HepG2 (cell line): Measurements from ENCODE around the gene RBM25. TPM values are rescaled to one million over a fixed set of nuclear protein-coding genes. Genes with fewer than 3 reads are reported as not detected.

Source experiments
- BHLHE40 ChIP-seq: IDR thresholded peaks from 2 replicates; pipeline ENCODE4 v1.6.1; 2011; ENCODE audit warnings: low read length, improper control_type of control experiment
- BORCS8-MEF2B ChIP-seq: sonication (generic); formaldehyde crosslinking; IDR thresholded peaks from 2 replicates; pipeline ENCODE4 v1.8.0; 2022; ENCODE audit warnings: mild to moderate bottlenecking, missing genetic modification reagents
- CEBPB ChIP-seq: IDR thresholded peaks from 2 replicates; pipeline ENCODE4 v1.6.1; 2011; ENCODE audit warnings: low read depth, low read length, improper control_type of control experiment, borderline replicate concordance
- ESRRA ChIP-seq: sonication (generic); formaldehyde crosslinking; IDR thresholded peaks from 2 replicates; pipeline ENCODE4 v1.5.1; 2020; ENCODE audit warnings: mild to moderate bottlenecking, low read depth, missing genetic modification reagents
- HOXA5 ChIP-seq: sonication (generic); formaldehyde crosslinking; IDR thresholded peaks from 2 replicates; pipeline ENCODE4 v1.4.0; 2020; ENCODE audit warnings: missing genetic modification reagents
- KDM2A ChIP-seq: sonication (generic); formaldehyde crosslinking; IDR thresholded peaks from 2 replicates; pipeline ENCODE4 v1.4.0; 2020; ENCODE audit warnings: low read depth, missing genetic modification reagents, borderline replicate concordance
- KDM5B ChIP-seq: sonication (generic); formaldehyde crosslinking; IDR thresholded peaks from 2 replicates; pipeline ENCODE4 v1.4.0; 2020; ENCODE audit warnings: missing genetic modification reagents, mild to moderate bottlenecking, borderline replicate concordance
- MAFG ChIP-seq: sonication (generic); formaldehyde crosslinking; IDR thresholded peaks from 2 replicates; pipeline ENCODE4 v1.5.1; 2020; ENCODE audit warnings: mild to moderate bottlenecking, missing genetic modification reagents
- MED13 ChIP-seq: sonication (generic); formaldehyde crosslinking; IDR thresholded peaks from 2 replicates; pipeline ENCODE4 v1.5.0; 2020; ENCODE audit warnings: missing genetic modification reagents
- NR2F1 ChIP-seq, 2 experiments: fragments of 450-650 bp in 1 of 2; formaldehyde crosslinking in 1 of 2; IDR thresholded peaks; 2 replicates each; pipeline versions ENCODE4 v1.5.0 to v1.6.1; 2016 to 2020; ENCODE audit warnings: mild to moderate bottlenecking in 1 of 2, missing compliant biosample characterization in 1 of 2, missing genetic modification reagents in 1 of 2, moderate library complexity in 1 of 2
- NR2F2 ChIP-seq: IDR thresholded peaks from 2 replicates; pipeline ENCODE4 v1.6.1; 2012; ENCODE audit warnings: low read depth, inconsistent platforms, borderline replicate concordance
- RORA ChIP-seq: sonication (generic); formaldehyde crosslinking; IDR thresholded peaks from 2 replicates; pipeline ENCODE4 v1.5.0; 2020; ENCODE audit warnings: mild to moderate bottlenecking, missing genetic modification reagents, moderate library complexity
- SAP130 ChIP-seq: IDR thresholded peaks from 2 replicates; pipeline ENCODE4 v1.6.1; 2016; ENCODE audit warnings: low read depth
- SIN3A ChIP-seq: IDR thresholded peaks from 2 replicates; pipeline ENCODE4 v1.6.1; 2011; ENCODE audit warnings: low read depth, mild to moderate bottlenecking, control low read depth, low read length, borderline replicate concordance
- SP4 ChIP-seq: sonication (generic); formaldehyde crosslinking; IDR thresholded peaks from 2 replicates; pipeline ENCODE4 v1.8.1; 2023; ENCODE audit warnings: mild to moderate bottlenecking, missing genetic modification reagents
- YEATS4 ChIP-seq: sonication (generic); formaldehyde crosslinking; IDR thresholded peaks from 2 replicates; pipeline ENCODE4 v1.4.0; 2020; ENCODE audit warnings: missing genetic modification reagents, borderline replicate concordance
- ZNF230 ChIP-seq: sonication (generic); formaldehyde crosslinking; IDR thresholded peaks from 2 replicates; pipeline ENCODE4 v1.4.0; 2020; ENCODE audit warnings: mild to moderate bottlenecking, missing genetic modification reagents
- ZNF256 ChIP-seq: sonication (generic); formaldehyde crosslinking; conservative IDR thresholded peaks from 2 replicates; pipeline ENCODE4 v1.4.0; 2020; ENCODE audit warnings: missing genetic modification reagents
- ZNF263 ChIP-seq: sonication (generic); formaldehyde crosslinking; IDR thresholded peaks from 2 replicates; pipeline ENCODE4 v1.4.0; 2020; ENCODE audit warnings: missing genetic modification reagents
- ZNF484 ChIP-seq: sonication (generic); formaldehyde crosslinking; IDR thresholded peaks from 2 replicates; pipeline ENCODE4 v1.5.1; 2020; ENCODE audit warnings: mild to moderate bottlenecking, low read depth, missing genetic modification reagents, borderline replicate concordance
- ZNF674 ChIP-seq: sonication (generic); formaldehyde crosslinking; IDR thresholded peaks from 2 replicates; pipeline ENCODE4 v1.5.0; 2020; ENCODE audit warnings: low read depth, mild to moderate bottlenecking, missing genetic modification reagents
- ZNF883 ChIP-seq: sonication (generic); formaldehyde crosslinking; IDR thresholded peaks from 2 replicates; pipeline ENCODE4 v1.5.1; 2020; ENCODE audit warnings: mild to moderate bottlenecking, missing genetic modification reagents; ENCODE audit errors: not compliant biosample characterization
- polyA plus RNA-seq, 8 experiments: library from polyadenylated mRNA; depleted of rRNA in 3 of 8; stranded (reverse) in 7 of 8; unstranded in 1 of 8; fragments of >200 nt; fragmentation: Illumina TruSeq in 4 of 8; extraction: Trizol in 4 of 8; gene quantifications; 2 replicates each; pipeline versions ENCODE4 v1.2.1 to v1.2.3, GENCODE V29; 2011 to 2016; ENCODE audit warnings: low read depth in 4 of 8, missing spikeins in 1 of 8, mixed read lengths in 1 of 8; ENCODE audit not compliant: insufficient read depth in 1 of 8
- total RNA-seq, 5 experiments: library from RNA; depleted of rRNA; stranded (reverse); fragments of >200 nt; fragmentation: Illumina TruSeq; extraction: Trizol; gene quantifications; 2 replicates each; pipeline ENCODE4 v1.2.3, GENCODE V29; 2016; ENCODE audit warnings: low read depth in 1 of 5
- TF ChIP-seq, protein P1 (sequence below): sonication (generic); formaldehyde crosslinking; IDR thresholded peaks from 2 replicates; pipeline ENCODE4 v1.4.0; 2020; ENCODE audit warnings: missing genetic modification reagents
- TF ChIP-seq, protein P2 (sequence below): sonication (generic); formaldehyde crosslinking; IDR thresholded peaks from 2 replicates; pipeline ENCODE4 v1.4.0; 2020; ENCODE audit warnings: missing genetic modification reagents
- TF ChIP-seq, protein P3 (sequence below): fragments of 450-650 bp; IDR thresholded peaks from 2 replicates; pipeline ENCODE4 v1.6.1; 2016
- TF ChIP-seq, protein P4 (sequence below): sonication (generic); formaldehyde crosslinking; IDR thresholded peaks from 2 replicates; pipeline ENCODE4 v1.4.0; 2020; ENCODE audit warnings: missing genetic modification reagents

The RBM25 gene
- total and polyA plus RNA-seq, 2 of the 13 experiments (the other 11 are each of a cell fraction or from before 2014, with no cell fraction given): 34.1 to 65.9 TPM

DNA sequence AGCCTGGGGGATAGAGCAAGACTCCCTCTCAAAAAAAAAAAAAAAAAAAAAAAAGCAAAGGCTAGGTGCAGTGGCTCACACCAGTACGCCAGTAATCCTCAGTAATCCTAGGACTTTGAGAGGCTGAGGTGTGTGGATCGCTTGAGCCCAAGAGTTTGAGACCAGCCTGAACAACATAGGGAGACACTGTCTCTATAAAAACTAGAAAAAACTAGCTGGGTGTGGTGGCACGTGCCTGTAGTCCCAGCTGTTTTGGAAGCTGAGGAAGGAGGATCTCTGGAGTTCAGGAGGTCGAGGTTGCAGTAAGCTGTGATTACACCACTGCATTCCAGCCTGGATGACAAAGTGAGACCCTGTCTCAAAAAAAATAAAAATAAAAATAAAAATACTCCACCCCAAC lies 8.9 kb upstream of the RBM25 start (continued):
- TF ChIP-seq HOXA5 (CRISPR knock-in tag) (no peak), BORCS8-MEF2B (CRISPR knock-in tag) (no peak), MAFG (no peak), ESRRA (CRISPR knock-in tag) (no peak), SAP130 (CRISPR knock-in tag) (no peak), YEATS4 (no peak), ZNF230 (CRISPR knock-in tag) (no peak), NR2F2 (0 out of 2 replicates have a peak, but pooled peaks have one; percentile 35), KDM5B (CRISPR knock-in tag) (no peak), BHLHE40 (peak; percentile 93), ZNF256 (CRISPR knock-in tag) (no peak), ZNF263 (CRISPR knock-in tag) (no peak), NR2F1 (CRISPR knock-in tag; IDR thresholded peaks at IDR 0.05) (peak in 1 of 2 experiments; percentile 69; a peak in 2 of 4 replicates), SP4 (CRISPR knock-in tag) (no peak), CEBPB (0 out of 2 replicates have a peak, but pooled peaks have one; percentile 6), RORA (CRISPR knock-in tag) (no peak), MED13 (no peak), ZNF484 (CRISPR knock-in tag) (no peak), KDM2A (CRISPR knock-in tag) (no peak), SIN3A (no peak), ZNF883 (CRISPR knock-in tag) (no peak), ZNF674 (CRISPR knock-in tag) (no peak)
- TF ChIP-seq, protein P1, sequence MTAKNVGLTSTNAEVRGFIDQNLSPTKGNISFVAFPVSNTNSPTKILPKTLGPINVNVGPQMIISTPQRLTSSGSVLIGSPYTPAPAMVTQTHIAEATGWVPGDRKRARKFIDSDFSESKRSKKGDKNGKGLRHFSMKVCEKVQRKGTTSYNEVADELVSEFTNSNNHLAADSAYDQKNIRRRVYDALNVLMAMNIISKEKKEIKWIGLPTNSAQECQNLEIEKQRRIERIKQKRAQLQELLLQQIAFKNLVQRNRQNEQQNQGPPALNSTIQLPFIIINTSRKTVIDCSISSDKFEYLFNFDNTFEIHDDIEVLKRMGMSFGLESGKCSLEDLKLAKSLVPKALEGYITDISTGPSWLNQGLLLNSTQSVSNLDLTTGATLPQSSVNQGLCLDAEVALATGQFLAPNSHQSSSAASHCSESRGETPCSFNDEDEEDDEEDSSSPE: no peak
- TF ChIP-seq, protein P2, sequence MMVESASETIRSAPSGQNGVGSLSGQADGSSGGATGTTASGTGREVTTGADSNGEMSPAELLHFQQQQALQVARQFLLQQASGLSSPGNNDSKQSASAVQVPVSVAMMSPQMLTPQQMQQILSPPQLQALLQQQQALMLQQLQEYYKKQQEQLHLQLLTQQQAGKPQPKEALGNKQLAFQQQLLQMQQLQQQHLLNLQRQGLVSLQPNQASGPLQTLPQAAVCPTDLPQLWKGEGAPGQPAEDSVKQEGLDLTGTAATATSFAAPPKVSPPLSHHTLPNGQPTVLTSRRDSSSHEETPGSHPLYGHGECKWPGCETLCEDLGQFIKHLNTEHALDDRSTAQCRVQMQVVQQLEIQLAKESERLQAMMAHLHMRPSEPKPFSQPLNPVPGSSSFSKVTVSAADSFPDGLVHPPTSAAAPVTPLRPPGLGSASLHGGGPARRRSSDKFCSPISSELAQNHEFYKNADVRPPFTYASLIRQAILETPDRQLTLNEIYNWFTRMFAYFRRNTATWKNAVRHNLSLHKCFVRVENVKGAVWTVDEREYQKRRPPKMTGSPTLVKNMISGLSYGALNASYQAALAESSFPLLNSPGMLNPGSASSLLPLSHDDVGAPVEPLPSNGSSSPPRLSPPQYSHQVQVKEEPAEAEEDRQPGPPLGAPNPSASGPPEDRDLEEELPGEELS (CRISPR knock-in tag): peak; percentile 25; the same call in 1 of the 2 replicates
- TF ChIP-seq, protein P3, sequence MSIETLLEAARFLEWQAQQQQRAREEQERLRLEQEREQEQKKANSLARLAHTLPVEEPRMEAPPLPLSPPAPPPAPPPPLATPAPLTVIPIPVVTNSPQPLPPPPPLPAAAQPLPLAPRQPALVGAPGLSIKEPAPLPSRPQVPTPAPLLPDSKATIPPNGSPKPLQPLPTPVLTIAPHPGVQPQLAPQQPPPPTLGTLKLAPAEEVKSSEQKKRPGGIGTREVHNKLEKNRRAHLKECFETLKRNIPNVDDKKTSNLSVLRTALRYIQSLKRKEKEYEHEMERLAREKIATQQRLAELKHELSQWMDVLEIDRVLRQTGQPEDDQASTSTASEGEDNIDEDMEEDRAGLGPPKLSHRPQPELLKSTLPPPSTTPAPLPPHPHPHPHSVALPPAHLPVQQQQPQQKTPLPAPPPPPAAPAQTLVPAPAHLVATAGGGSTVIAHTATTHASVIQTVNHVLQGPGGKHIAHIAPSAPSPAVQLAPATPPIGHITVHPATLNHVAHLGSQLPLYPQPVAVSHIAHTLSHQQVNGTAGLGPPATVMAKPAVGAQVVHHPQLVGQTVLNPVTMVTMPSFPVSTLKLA: 0 out of 2 replicates have a peak, but pooled peaks have one; percentile 3
- TF ChIP-seq, protein P4, sequence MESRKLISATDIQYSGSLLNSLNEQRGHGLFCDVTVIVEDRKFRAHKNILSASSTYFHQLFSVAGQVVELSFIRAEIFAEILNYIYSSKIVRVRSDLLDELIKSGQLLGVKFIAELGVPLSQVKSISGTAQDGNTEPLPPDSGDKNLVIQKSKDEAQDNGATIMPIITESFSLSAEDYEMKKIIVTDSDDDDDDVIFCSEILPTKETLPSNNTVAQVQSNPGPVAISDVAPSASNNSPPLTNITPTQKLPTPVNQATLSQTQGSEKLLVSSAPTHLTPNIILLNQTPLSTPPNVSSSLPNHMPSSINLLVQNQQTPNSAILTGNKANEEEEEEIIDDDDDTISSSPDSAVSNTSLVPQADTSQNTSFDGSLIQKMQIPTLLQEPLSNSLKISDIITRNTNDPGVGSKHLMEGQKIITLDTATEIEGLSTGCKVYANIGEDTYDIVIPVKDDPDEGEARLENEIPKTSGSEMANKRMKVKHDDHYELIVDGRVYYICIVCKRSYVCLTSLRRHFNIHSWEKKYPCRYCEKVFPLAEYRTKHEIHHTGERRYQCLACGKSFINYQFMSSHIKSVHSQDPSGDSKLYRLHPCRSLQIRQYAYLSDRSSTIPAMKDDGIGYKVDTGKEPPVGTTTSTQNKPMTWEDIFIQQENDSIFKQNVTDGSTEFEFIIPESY (CRISPR knock-in tag): no peak
